Brain pericyte (primary cell): Measurements from ENCODE around the gene PGP.

Experiments used
- DNase-seq: peaks from one replicate; pipeline ENCODE4 v3.0.0-alpha.2; 2012; ENCODE audit warnings: low read depth, low spot score

Gene PGP

GRCh38 chr16:2237493-2238149, 23.0 kb upstream of the PGP start:
- no peak for DNase-seq

- no peak for DNase-seq
Observed at GRCh38 chr16:2237102-2237482, 22.5 kb upstream of the PGP start.

GRCh38 chr16:2236337-2237101, 21.9 kb upstream of the PGP start, which contains the start of gene DNASE1L2:
DNASE1L2 (plus strand) TSS chr16:2236444; CDS start chr16:2236817, 373 bp downstream.
- DNase-seq: no peak

GRCh38 chr16:2235695-2236336, 21.2 kb upstream of the PGP start:
- no peak for DNase-seq

- no peak for DNase-seq
Observed at GRCh38 chr16:2235234-2235651, 20.6 kb upstream of the PGP start.

GRCh38 chr16:2234813-2235170, 20.2 kb upstream of the PGP start:
- DNase-seq: no peak

- DNase-seq: no peak
Observed at GRCh38 chr16:2233872-2234812, 19.5 kb upstream of the PGP start.

GRCh38 chr16:2233046-2233775, 18.6 kb upstream of the PGP start:
- DNase-seq: no peak

GRCh38 chr16:2232094-2232990, 17.7 kb upstream of the PGP start:
- no peak for DNase-seq

- no peak for DNase-seq
Observed at GRCh38 chr16:2231016-2231931, 16.6 kb upstream of the PGP start.

GRCh38 chr16:2230376-2230775, 15.7 kb upstream of the PGP start:
- no peak for DNase-seq

GRCh38 chr16:2229632-2230250, 15.1 kb upstream of the PGP start:
- no peak for DNase-seq

GRCh38 chr16:2229091-2229490, 14.5 kb upstream of the PGP start:
- DNase-seq: no peak

- no peak for DNase-seq
Observed at GRCh38 chr16:2228161-2228824, 13.7 kb upstream of the PGP start.

GRCh38 chr16:2226918-2227317, 12.3 kb upstream of the PGP start:
- no peak for DNase-seq

- DNase-seq: no peak
Observed at GRCh38 chr16:2226245-2226793, 11.7 kb upstream of the PGP start.

- no peak for DNase-seq
Observed at GRCh38 chr16:2223942-2224486, 9.4 kb upstream of the PGP start.
